H1 (cell line): ENCODE results near the gene CLMP. TPM values are rescaled to one million over a fixed set of nuclear protein-coding genes. Genes with fewer than 3 reads are reported as not detected.

Experiments
- CTCF ChIA-PET: fragments of 300-600 bp; sonication (Branson Sonifier 250); formaldehyde crosslinking; loops from one replicate; lab custom pipeline; 2021; ENCODE audit not compliant: partially characterized antibody; lab: Charles Lee
- POLR2A ChIA-PET: fragments of 300-600 bp; sonication (Branson Sonifier 250); formaldehyde crosslinking; loops from one replicate; lab custom pipeline; 2021; ENCODE audit warnings: inconsistent platforms; ENCODE audit not compliant: partially characterized antibody; lab: Charles Lee
- DNase-seq, 2 experiments: peaks; one replicate each; pipeline versions ENCODE4 v3.0.0 to v3.0.0-alpha.2; 2010 to 2022; ENCODE audit warnings: low spot score in 2 of 2, low read depth in 1 of 2, mixed read lengths in 1 of 2
- FAIRE-seq: peaks from 2 replicates; lab custom pipeline; 2011; peaks lifted over from hg19 to GRCh38; lab: Jason Lieb, UNC
- H2AFZ ChIP-seq: 2 replicates; pipeline ENCODE4 v1.8.1; 2012; ENCODE audit warnings: low read length, inconsistent platforms
- H2AK5ac ChIP-seq: 2 replicates; pipeline ENCODE4 v1.6.1; 2013; ENCODE audit warnings: low read depth, low read length
- H2BK120ac ChIP-seq: replicated peaks from 2 replicates; pipeline ENCODE3; 2013; ENCODE audit warnings: low read depth, low read length, inconsistent platforms
- H2BK12ac ChIP-seq: 2 replicates; pipeline ENCODE4 v1.6.1; 2013; ENCODE audit warnings: low read depth, low read length
- H2BK15ac ChIP-seq: 2 replicates; pipeline ENCODE4 v1.6.1; 2013; ENCODE audit warnings: low read length
- H2BK20ac ChIP-seq: 2 replicates; pipeline ENCODE4 v1.6.1; 2013; ENCODE audit warnings: low read length
- H2BK5ac ChIP-seq: 2 replicates; pipeline ENCODE4 v1.6.1; 2013; ENCODE audit warnings: low read depth, low read length
- H3K14ac ChIP-seq: 2 replicates; pipeline ENCODE4 v1.6.1; 2013; ENCODE audit warnings: inconsistent platforms; ENCODE audit not compliant: insufficient read length
- H3K18ac ChIP-seq: 2 replicates; pipeline ENCODE4 v1.6.1; 2013; ENCODE audit warnings: low read length; ENCODE audit errors: extremely low read depth
- H3K23ac ChIP-seq: 2 replicates; pipeline ENCODE4 v1.6.1; 2013; ENCODE audit warnings: inconsistent platforms; ENCODE audit not compliant: insufficient read length
- H3K23me2 ChIP-seq: 2 replicates; pipeline ENCODE4 v1.6.1; 2013; ENCODE audit warnings: low read depth, low read length
- H3K27ac ChIP-seq: 2 replicates; pipeline ENCODE4 v1.6.1; 2011; ENCODE audit warnings: low read depth, low read length, inconsistent platforms
- H3K27me3 ChIP-seq, 4 experiments: replicated peaks in 1 of 4; 1 replicate in 1 of 4; 2 replicates in 3 of 4; pipeline versions ENCODE4 v1.6.1 to v1.8.1; 2011 to 2013; ENCODE audit warnings: low read length in 3 of 4, mild to moderate bottlenecking in 3 of 4, inconsistent platforms in 2 of 4, mixed read lengths in 2 of 4, moderate library complexity in 1 of 4; ENCODE audit not compliant: control insufficient read depth in 3 of 4, insufficient read depth in 3 of 4; ENCODE audit errors: extremely low read depth in 1 of 4
- H3K36me3 ChIP-seq, 4 experiments: 2 replicates each; pipeline versions ENCODE4 v1.6.1 to v1.8.1; 2011 to 2013; ENCODE audit warnings: mild to moderate bottlenecking in 4 of 4, low read length in 3 of 4, moderate library complexity in 2 of 4, control low read depth in 1 of 4, inconsistent platforms in 1 of 4; ENCODE audit not compliant: insufficient read depth in 4 of 4, control insufficient read depth in 2 of 4
- H3K4ac ChIP-seq: replicated peaks from 2 replicates; pipeline ENCODE3; 2013; ENCODE audit warnings: low read length, low read depth, mixed read lengths, inconsistent platforms; ENCODE audit not compliant: insufficient read length
- H3K4me1 ChIP-seq, 4 experiments: replicated peaks in 1 of 4; 1 replicate in 1 of 4; 2 replicates in 3 of 4; pipeline versions ENCODE4 v1.6.1 to v1.8.1; 2011 to 2013; ENCODE audit warnings: low read length in 3 of 4, inconsistent platforms in 2 of 4, mixed read lengths in 1 of 4; ENCODE audit not compliant: insufficient read depth in 4 of 4, control insufficient read depth in 3 of 4
- H3K4me2 ChIP-seq, 2 experiments: 2 replicates each; pipeline versions ENCODE4 v1.6.1 to v1.8.1; 2011 to 2013; ENCODE audit warnings: low read depth in 2 of 2, low read length in 2 of 2, control low read depth in 1 of 2, inconsistent platforms in 1 of 2, mild to moderate bottlenecking in 1 of 2; ENCODE audit not compliant: insufficient read depth in 1 of 2
- H3K4me3 ChIP-seq, 4 experiments: fragments of 200-600, 300-600 bp in 1 of 4; sonication (generic), shearing (Covaris generic), sonication (Bioruptor Twin) in 1 of 4; 2 replicates each; pipeline versions ENCODE4 v1.5.1 to v1.8.1; 2011 to 2016; ENCODE audit warnings: low read length in 4 of 4, low read depth in 3 of 4, control low read depth in 2 of 4, inconsistent platforms in 2 of 4, mild to moderate bottlenecking in 2 of 4, mixed read lengths in 1 of 4, moderate library complexity in 1 of 4; ENCODE audit not compliant: insufficient read depth in 2 of 4; ENCODE audit errors: extremely low read depth in 1 of 4
- H3K56ac ChIP-seq: replicated peaks from 2 replicates; pipeline ENCODE3; 2013; ENCODE audit warnings: low read depth, mild to moderate bottlenecking, mixed read lengths, low read length, inconsistent platforms; ENCODE audit not compliant: insufficient read length
- H3K79me1 ChIP-seq: 2 replicates; pipeline ENCODE4 v1.6.1; 2013; ENCODE audit warnings: low read depth, low read length, control low read depth
- H3K79me2 ChIP-seq, 2 experiments: 2 replicates each; pipeline versions ENCODE4 v1.6.1 to v1.8.1; 2012 to 2013; ENCODE audit warnings: low read length in 2 of 2, mild to moderate bottlenecking in 2 of 2, inconsistent platforms in 1 of 2; ENCODE audit not compliant: insufficient read depth in 2 of 2, control insufficient read depth in 1 of 2
- H3K9ac ChIP-seq, 4 experiments: replicated peaks in 1 of 4; 1 replicate in 1 of 4; 2 replicates in 3 of 4; pipeline versions ENCODE4 v1.6.1 to v1.8.1; 2011 to 2013; ENCODE audit warnings: low read depth in 3 of 4, low read length in 3 of 4, control low read depth in 2 of 4, mild to moderate bottlenecking in 2 of 4, moderate library complexity in 2 of 4, inconsistent platforms in 1 of 4; ENCODE audit errors: extremely low read depth in 1 of 4
- H3K9me3 ChIP-seq, 2 experiments: 2 replicates each; pipeline versions ENCODE4 v1.6.1 to v1.8.1; 2012 to 2013; ENCODE audit warnings: mild to moderate bottlenecking in 2 of 2, moderate library complexity in 2 of 2, control low read depth in 1 of 2, inconsistent platforms in 1 of 2, low read depth in 1 of 2, low read length in 1 of 2, mixed read lengths in 1 of 2; ENCODE audit not compliant: insufficient read depth in 2 of 2
- H4K20me1 ChIP-seq, 2 experiments: replicated peaks in 1 of 2; 2 replicates each; pipeline versions ENCODE3 to v1.8.1; 2011 to 2013; ENCODE audit warnings: inconsistent platforms in 2 of 2, low read length in 2 of 2, mild to moderate bottlenecking in 1 of 2; ENCODE audit not compliant: insufficient read depth in 2 of 2, control insufficient read depth in 1 of 2
- H4K5ac ChIP-seq: 2 replicates; pipeline ENCODE4 v1.6.1; 2013; ENCODE audit warnings: low read length, low read depth, mixed read lengths, inconsistent platforms; ENCODE audit not compliant: insufficient read length
- H4K8ac ChIP-seq: 2 replicates; pipeline ENCODE4 v1.8.0; 2013; ENCODE audit warnings: mild to moderate bottlenecking, moderate library complexity, low read length, inconsistent platforms; ENCODE audit not compliant: insufficient read depth; ENCODE audit errors: extremely low read depth
- H4K91ac ChIP-seq: replicated peaks from 2 replicates; pipeline ENCODE3; 2013; ENCODE audit warnings: low read length, mixed read lengths, inconsistent platforms; ENCODE audit not compliant: insufficient read length
- ATF3 ChIP-seq: IDR thresholded peaks from 2 replicates; pipeline ENCODE4 v1.6.1; 2011; ENCODE audit warnings: low read depth, mild to moderate bottlenecking, low read length; ENCODE audit not compliant: insufficient read depth
- BRCA1 ChIP-seq: IDR thresholded peaks from 2 replicates; pipeline ENCODE4 v1.6.1; 2012; ENCODE audit warnings: low read depth, low read length, improper control_type of control experiment
- CHD2 ChIP-seq: IDR thresholded peaks from 2 replicates; pipeline ENCODE4 v1.6.1; 2012; ENCODE audit warnings: low read length, improper control_type of control experiment
- HDAC2 ChIP-seq, 2 experiments: fragments of 300-600 bp in 1 of 2; sonication (generic) in 1 of 2; IDR thresholded peaks; 2 replicates each; pipeline ENCODE4 v1.6.1; 2011 to 2012; ENCODE audit warnings: low read depth in 2 of 2, low read length in 2 of 2, mild to moderate bottlenecking in 2 of 2, moderate library complexity in 2 of 2, borderline replicate concordance in 1 of 2, inconsistent platforms in 1 of 2
- HDAC6 ChIP-seq: IDR thresholded peaks from one replicate; pipeline ENCODE4 v1.7.1; 2012; ENCODE audit warnings: low read depth, mild to moderate bottlenecking, inconsistent platforms, low read length, moderate library complexity
- KDM4A ChIP-seq: IDR thresholded peaks from one replicate; pipeline ENCODE4 v1.7.1; 2012; ENCODE audit warnings: low read depth, mild to moderate bottlenecking, moderate library complexity, low read length, inconsistent platforms; ENCODE audit not compliant: severe bottlenecking
- SIRT6 ChIP-seq: IDR thresholded peaks from one replicate; pipeline ENCODE4 v1.7.1; 2012; ENCODE audit warnings: low read length, inconsistent platforms
- SP1 ChIP-seq: IDR thresholded peaks from 2 replicates; pipeline ENCODE4 v1.6.1; 2011; ENCODE audit warnings: low read depth, low read length
- SP2 ChIP-seq: IDR thresholded peaks from 2 replicates; pipeline ENCODE4 v1.6.1; 2012; ENCODE audit warnings: mild to moderate bottlenecking, low read length, inconsistent platforms
- TAF1 ChIP-seq: IDR thresholded peaks from 2 replicates; pipeline ENCODE4 v1.6.1; 2011; ENCODE audit warnings: mild to moderate bottlenecking, low read depth, low read length
- YY1 ChIP-seq: IDR thresholded peaks from 2 replicates; pipeline ENCODE4 v1.6.1; 2011; ENCODE audit warnings: low read depth, mild to moderate bottlenecking, low read length
- WGBS, 2 experiments: shearing (Covaris generic) in 1 of 2; methylation state at CpG; one replicate each; pipeline versions ENCODE4 v1.1.6 to v1.1.7; 2013 to 2015; ENCODE audit warnings: low lambda C conversion rate in 2 of 2, mixed read lengths in 2 of 2, inconsistent platforms in 1 of 2, low coverage in 1 of 2, missing lambda C conversion rate in 1 of 2; ENCODE audit not compliant: insufficient replicate concordance in 2 of 2, insufficient coverage in 1 of 2, insufficient read length in 1 of 2; ENCODE audit errors: extremely low coverage in 1 of 2, missing lambda C conversion rate in 1 of 2; 5-methylcytosine and 5-hydroxymethylcytosine counted together
- polyA plus RNA-seq, 7 experiments: library from polyadenylated mRNA; depleted of rRNA in 3 of 7; stranded (reverse) in 5 of 7; unstranded in 2 of 7; fragments of >200 nt in 5 of 7; fragments of 200-250 nt in 2 of 7; gene quantifications; 1 replicate in 5 of 7; 2 replicates in 1 of 7; 4 replicates in 1 of 7; pipeline versions ENCODE4 v1.2.1 to v1.2.3, GENCODE V29; 2011 to 2013; ENCODE audit warnings: missing spikeins in 2 of 7, mixed read lengths in 2 of 7
- total RNA-seq: library from RNA; stranded (reverse); fragmentation: NEBNext Ultra II Directional; extraction: Animal tissue kit (Norgen Biotek cat#: 25700); gene quantifications from 2 replicates; pipeline ENCODE4 v1.2.1, GENCODE V29; 2021

CLMP gene
- total and polyA plus RNA-seq, 2 of the 8 experiments (the other 6 are each of a cell fraction or from before 2014, with no cell fraction given): 9.9 to 24.1 TPM

DNA sequence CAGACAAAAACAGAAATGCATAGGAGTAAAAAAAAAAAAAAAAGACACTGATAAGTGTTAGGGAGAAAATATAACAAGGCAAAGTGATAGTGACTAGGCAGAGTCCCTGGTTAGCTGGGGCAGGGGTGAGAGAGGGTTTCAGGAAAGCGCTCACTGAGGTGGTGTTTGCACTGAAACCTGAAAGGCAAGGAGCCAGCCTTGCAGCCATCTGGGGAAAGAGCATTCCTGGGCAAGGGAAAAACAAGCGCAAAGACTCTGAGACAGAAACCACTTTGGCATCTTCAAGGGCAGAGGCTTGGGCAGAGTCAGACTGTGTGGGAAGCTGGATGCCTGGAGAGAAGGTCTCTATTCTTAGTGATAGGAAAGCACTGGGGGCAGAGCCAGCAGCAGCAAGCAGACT is 14.5 kb downstream of the CLMP start:
- no peak overlapping the region for H3K18ac ChIP-seq
- FAIRE-seq (no peak), DNase-seq (no peak)
- ChIA-PET POLR2A (interaction anchor here (0.5 to 7.3 kb wide), 5 partner anchors 8 to 40 kb away, joined by 3 to 67 read pairs (median 7); partner anchors contain the start of gene CLMP), CTCF (interaction anchor here (0.7 to 12.6 kb wide), 10 partner anchors 9 to 81 kb away, joined by 3 to 106 read pairs (median 4); no protein-coding TSS in a partner anchor)
- no peak overlapping the region for H2BK120ac ChIP-seq
- 90% methylated on average over 2 of the region's 2 CpGs; no CpG with 5 or more reads in 1 of the 2 experiments for WGBS, 2 experiments
- H4K8ac ChIP-seq: no peak overlapping the region
- H2BK20ac ChIP-seq: no peak overlapping the region; the same call in 1 of the 2 replicates
- H3K56ac ChIP-seq: no peak overlapping the region
- H2BK5ac ChIP-seq: no peak overlapping the region
- no peak overlapping the region for H2BK15ac ChIP-seq
- no peaks in the 10 kb centered on the region for H3K27me3 ChIP-seq
- no peaks in the 10 kb centered on the region for H3K9me3 ChIP-seq
- no peak overlapping the region for H3K14ac ChIP-seq
- no peaks in the 10 kb centered on the region for H3K23me2 ChIP-seq
- no peak for TF ChIP-seq SIRT6
- TF ChIP-seq SP1: no peak
- TF ChIP-seq HDAC2 (IDR thresholded peaks at IDR 0.05; ENCODE audit: borderline replicate concordance in 1 of 2, low read depth in 2 of 2, low read length in 2 of 2): no peak
- no peak for TF ChIP-seq HDAC6
- TF ChIP-seq KDM4A: no peak
- no peak for TF ChIP-seq SP2
- TF ChIP-seq CHD2: no peak
- no peak for TF ChIP-seq TAF1
- no peak for TF ChIP-seq YY1
- TF ChIP-seq ATF3: no peak
- no peak for TF ChIP-seq BRCA1
- H3K23ac ChIP-seq: no peak overlapping the region
- H2AK5ac ChIP-seq: no peak overlapping the region
- no peaks in the 10 kb centered on the region; the same call in 1 of the 2 replicates for H3K79me1 ChIP-seq
- no peak overlapping the region for H2AFZ ChIP-seq
- H3K27ac ChIP-seq: no peak overlapping the region
- no peaks in the 10 kb centered on the region for H4K20me1 ChIP-seq
- H3K4ac ChIP-seq: no peak overlapping the region
- H3K36me3 ChIP-seq: no peaks in the 10 kb centered on the region
- no peak overlapping the region for H2BK12ac ChIP-seq
- H3K4me1 ChIP-seq: peaks cover 0 to 23% (median 9%) of the 10 kb centered on the region in 4 experiments; a peak in 6 of 7 replicates
- no peak overlapping the region; a peak in 2 of 7 replicates for H3K9ac ChIP-seq
- 0 out of 4 replicates have a peak, but pooled peaks cover 0 to 8% of the 10 kb centered on the region in 2 experiments for H3K79me2 ChIP-seq
- H3K4me2 ChIP-seq: no peak overlapping the region
- H4K5ac ChIP-seq: no peak overlapping the region
- no peak overlapping the region for H3K4me3 ChIP-seq
- no peak overlapping the region for H4K91ac ChIP-seq
